Measurements from ENCODE around the gene KLHL40. TPM values are rescaled to one million over a fixed set of nuclear protein-coding genes. Genes with fewer than 3 reads are reported as not detected.

Gene KLHL40
- total and polyA plus RNA-seq, 12 donors, result 0.03 to 0.54 (median 0.11) TPM; not detected in 9

GRCh38 chr3:42741796-42742195 is 56.5 kb downstream of the KLHL40 start:
- no peaks in the 10 kb centered on the region for H3K36me3 ChIP-seq (replicated peaks in 1 of 2)
- TF ChIP-seq POLR2A (IDR thresholded peaks at IDR 0.05) (no peak), CTCF (IDR thresholded peaks at IDR 0.05) (no peak)
- no peak overlapping the region for H3K4me3 ChIP-seq
- no peaks in the 10 kb centered on the region for H3K9me3 ChIP-seq (replicated peaks in 1 of 3)
- no peak overlapping the region for H3K27ac ChIP-seq
- intact Hi-C loops (cut with DNase I), result loop anchor here (5.0 to 10.0 kb wide), 2 partner anchors 79 to 157 kb away; partner anchors contain the start of gene SEC22C (in 1 of the 2)
- H3K4me1 ChIP-seq (replicated peaks in 1 of 2), result no peaks in the 10 kb centered on the region
- WGBS, 4 donors, result 78 to 100% (median 90%) methylated on average over 1 to 3 of the region's 3 CpGs
- H3K27me3 ChIP-seq, result no peaks in the 10 kb centered on the region
- DNase-seq, result peak in 1 of 7 donors; percentile 43

Other genes starting within 250 kb of the KLHL40 start
- 10 to 100 TPM in 3 of 9 donors, 1 to 10 TPM in 5, under 1 TPM in 1; 0.55 to 24.4 (median 2.7) TPM for gene VIPR1, start 182.9 kb upstream of the KLHL40 start, total RNA-seq
- 1 to 10 TPM; 2.6 to 9.2 (median 4.2) TPM for gene VIPR1, start 182.9 kb upstream of the KLHL40 start, polyA plus RNA-seq
- 10 to 100 TPM; 37.0 to 65.7 (median 42.4) TPM for gene SEC22C, start 103.6 kb upstream of the KLHL40 start, total RNA-seq
- 10 to 100 TPM; 13.7 to 43.1 (median 19.6) TPM for gene SEC22C, start 103.6 kb upstream of the KLHL40 start, polyA plus RNA-seq
- 10 to 100 TPM; 14.2 to 31.2 (median 20.1) TPM for gene SS18L2, start 94.7 kb upstream of the KLHL40 start, total RNA-seq
- gene SS18L2, start 94.7 kb upstream of the KLHL40 start, polyA plus RNA-seq, result 10 to 100 TPM; 25.8 to 43.0 (median 35.4) TPM
- gene NKTR, start 84.9 kb upstream of the KLHL40 start, total RNA-seq, result 100 to 1,000 TPM in 3 of 9 donors, 10 to 100 TPM in 6; 12.7 to 114 (median 53.9) TPM
- 10 to 100 TPM; 34.3 to 64.7 (median 47.5) TPM for gene NKTR, start 84.9 kb upstream of the KLHL40 start, polyA plus RNA-seq
- gene ZBTB47, start 31.8 kb upstream of the KLHL40 start, total RNA-seq, result 10 to 100 TPM; 12.1 to 39.4 (median 30.1) TPM
- 10 to 100 TPM in 2 of 3 donors, 1 to 10 TPM in 1; 7.0 to 23.6 (median 13.3) TPM for gene ZBTB47, start 31.8 kb upstream of the KLHL40 start, polyA plus RNA-seq
- gene HHATL, start 17.3 kb downstream of the KLHL40 start, total RNA-seq, result 1 to 10 TPM in 2 of 9 donors, under 1 TPM in 6, not detected in 1; 0.18 to 4.5 (median 0.56) TPM
- gene HHATL, start 17.3 kb downstream of the KLHL40 start, polyA plus RNA-seq, result 1 to 10 TPM in 1 of 3 donors, under 1 TPM in 1, not detected in 1; 0.94 to 3.0 TPM
- 1 to 10 TPM in 3 of 9 donors, under 1 TPM in 4, not detected in 2; 0.35 to 1.5 (median 0.95) TPM for gene CCDC13, start 87.7 kb downstream of the KLHL40 start, total RNA-seq
- 1 to 10 TPM in 2 of 3 donors, under 1 TPM in 1; 0.88 to 2.1 (median 1.5) TPM for gene CCDC13, start 87.7 kb downstream of the KLHL40 start, polyA plus RNA-seq
- gene HIGD1A, start 119.0 kb downstream of the KLHL40 start, total RNA-seq, result 100 to 1,000 TPM in 7 of 9 donors, 10 to 100 TPM in 2; 62.4 to 242 (median 120) TPM
- 100 to 1,000 TPM in 2 of 3 donors, 10 to 100 TPM in 1; 71.7 to 324 (median 121) TPM for gene HIGD1A, start 119.0 kb downstream of the KLHL40 start, polyA plus RNA-seq
- 10 to 100 TPM in 1 of 9 donors, 1 to 10 TPM in 8; 1.6 to 19.9 (median 4.2) TPM for gene ACKR2, start 123.9 kb downstream of the KLHL40 start, total RNA-seq
- gene ACKR2, start 123.9 kb downstream of the KLHL40 start, polyA plus RNA-seq, result 1 to 10 TPM; 1.1 to 2.0 (median 1.7) TPM
- under 1 TPM in 2 of 9 donors, not detected in 7; 0.04 to 0.08 TPM for gene CYP8B1, start 190.3 kb downstream of the KLHL40 start, total RNA-seq
- under 1 TPM in 1 of 3 donors, not detected in 2; 0.07 TPM for gene CYP8B1, start 190.3 kb downstream of the KLHL40 start, polyA plus RNA-seq
- gene ZNF662, start 220.6 kb downstream of the KLHL40 start, total RNA-seq, result 10 to 100 TPM in 2 of 9 donors, 1 to 10 TPM in 7; 1.8 to 17.6 (median 7.3) TPM
- 10 to 100 TPM in 1 of 3 donors, 1 to 10 TPM in 2; 5.4 to 10.6 (median 5.4) TPM for gene ZNF662, start 220.6 kb downstream of the KLHL40 start, polyA plus RNA-seq